ENCODE results near the gene SLAIN2.
"Not testable (repeated sequence)": the region's sequence is repeated elsewhere in the genome, so short reads cannot be mapped to it uniquely, and the experiment has no call there.

SLAIN2 gene

GRCh38 chr4:48445704-48446103, 104.4 kb downstream of the SLAIN2 start:
- no peak for DNase-seq

- DNase-seq, result no peak
Observed at GRCh38 chr4:48446642-48447041, 105.3 kb downstream of the SLAIN2 start.

- no peak for DNase-seq
Observed at GRCh38 chr4:48449151-48449550, 107.8 kb downstream of the SLAIN2 start.

- DNase-seq, result no peak
Observed at GRCh38 chr4:48450740-48451139, 109.4 kb downstream of the SLAIN2 start.

- DNase-seq, result not testable (repeated sequence)
Observed at GRCh38 chr4:48451656-48452055, 110.3 kb downstream of the SLAIN2 start.

- no peak for DNase-seq
Observed at GRCh38 chr4:48454591-48454990, 113.3 kb downstream of the SLAIN2 start.

- no peak for DNase-seq
Observed at GRCh38 chr4:48461000-48461399, 119.7 kb downstream of the SLAIN2 start.

- DNase-seq, result no peak
Observed at GRCh38 chr4:48462363-48462762, 121.0 kb downstream of the SLAIN2 start.

GRCh38 chr4:48467442-48467841, 126.1 kb downstream of the SLAIN2 start:
- no peak for DNase-seq

GRCh38 chr4:48467891-48468290, 126.6 kb downstream of the SLAIN2 start:
- DNase-seq, result no peak

- DNase-seq, result no peak
Observed at GRCh38 chr4:48470137-48470536, 128.8 kb downstream of the SLAIN2 start.

- no peak for DNase-seq
Observed at GRCh38 chr4:48470570-48470969, 129.2 kb downstream of the SLAIN2 start.

GRCh38 chr4:48472794-48473193, 131.5 kb downstream of the SLAIN2 start:
- DNase-seq, result no peak

- no peak for DNase-seq
Observed at GRCh38 chr4:48475770-48476169, 134.4 kb downstream of the SLAIN2 start.
